NCI-H524 (cell line): ENCODE results near the gene ARHGAP10.

Experiments used
- DNase-seq, 2 experiments: peaks; one replicate each; lab custom pipeline; 2025; lab: John Stamatoyannopoulos, UW

Gene ARHGAP10

DNA sequence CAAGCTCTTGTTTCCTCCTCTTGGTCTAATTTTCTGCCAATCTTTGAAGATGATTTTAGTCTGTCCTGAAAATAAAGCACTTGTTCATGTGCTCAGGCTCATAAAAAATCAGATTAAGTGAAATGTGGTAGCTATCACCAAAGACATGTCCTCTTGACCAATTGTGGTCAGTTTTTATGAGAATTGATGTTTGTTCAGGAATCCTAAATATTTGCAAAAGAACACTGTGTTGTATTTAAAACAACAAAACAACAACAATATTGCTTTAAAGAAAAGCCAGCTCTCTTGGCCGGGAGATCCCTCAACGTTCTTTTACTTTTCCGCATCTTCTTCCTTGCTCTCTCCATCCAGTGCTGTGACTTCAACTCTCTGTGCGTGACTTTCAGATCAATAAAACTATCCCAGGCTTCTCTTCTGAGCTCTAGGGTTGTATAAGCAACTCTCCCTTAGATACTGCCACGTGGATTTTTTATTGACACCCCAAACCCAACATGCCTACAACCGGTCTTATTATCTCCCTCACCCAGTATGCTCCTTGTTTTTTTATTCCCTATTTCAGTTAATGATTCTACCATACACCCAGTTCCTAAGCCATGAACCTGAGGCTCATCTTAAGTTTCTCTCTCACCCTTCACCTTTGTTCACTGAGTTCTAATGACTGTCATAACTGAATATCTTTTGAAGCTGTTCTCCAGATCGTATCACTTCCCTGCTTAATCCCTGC lies 309.9 kb downstream of the ARHGAP10 start:
- no peak for DNase-seq

GRCh38 chr4:148044089-148044911 lies 312.4 kb downstream of the ARHGAP10 start:
- DNase-seq: no peak

DNA sequence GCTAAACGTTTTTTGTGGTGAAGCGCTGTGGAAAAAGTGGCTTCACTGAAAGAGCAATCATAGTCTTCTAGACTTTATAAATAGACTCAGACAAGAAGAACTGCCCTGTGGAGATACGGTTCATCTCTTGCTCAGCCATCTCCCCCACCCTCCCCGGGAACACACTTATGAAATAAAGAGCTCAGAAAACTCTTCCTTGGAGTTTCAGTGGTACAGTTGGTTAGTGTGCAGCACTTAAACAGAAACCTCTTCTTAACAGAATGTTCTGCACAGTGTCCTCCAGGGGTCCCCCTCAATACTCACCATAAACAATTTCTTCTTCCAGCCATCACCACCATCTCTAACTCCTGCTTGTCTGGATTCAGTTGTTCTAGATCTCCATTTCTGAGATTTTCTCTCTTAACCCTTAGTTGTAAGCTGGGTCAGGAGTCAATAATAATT lies 313.0 kb downstream of the ARHGAP10 start:
- DNase-seq: peak in 1 of 2 experiments; percentile 1

DNA sequence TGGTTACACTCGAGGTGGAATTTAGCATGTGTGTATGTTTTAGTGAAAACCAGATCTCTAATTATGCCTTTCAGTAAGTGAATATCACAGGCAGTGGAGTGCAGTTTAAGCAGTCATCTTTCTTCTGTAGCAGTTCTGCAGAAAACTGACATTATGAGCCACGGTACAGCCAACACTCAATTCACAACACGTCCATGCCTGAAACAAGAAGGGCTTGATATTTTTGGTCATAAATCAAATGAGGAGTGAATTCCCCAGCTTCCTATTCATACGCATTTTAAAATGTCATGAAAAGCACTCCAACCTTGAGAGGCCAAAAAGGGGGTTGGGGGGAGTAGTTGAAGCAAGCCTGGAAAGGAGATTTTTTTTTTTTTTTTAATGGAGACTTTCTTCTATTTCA lies 316.7 kb downstream of the ARHGAP10 start:
- no peak for DNase-seq

- DNase-seq: peak in 1 of 2 experiments; percentile 19
Measured at GRCh38 chr4:148051403-148051802, 319.5 kb downstream of the ARHGAP10 start.

DNA sequence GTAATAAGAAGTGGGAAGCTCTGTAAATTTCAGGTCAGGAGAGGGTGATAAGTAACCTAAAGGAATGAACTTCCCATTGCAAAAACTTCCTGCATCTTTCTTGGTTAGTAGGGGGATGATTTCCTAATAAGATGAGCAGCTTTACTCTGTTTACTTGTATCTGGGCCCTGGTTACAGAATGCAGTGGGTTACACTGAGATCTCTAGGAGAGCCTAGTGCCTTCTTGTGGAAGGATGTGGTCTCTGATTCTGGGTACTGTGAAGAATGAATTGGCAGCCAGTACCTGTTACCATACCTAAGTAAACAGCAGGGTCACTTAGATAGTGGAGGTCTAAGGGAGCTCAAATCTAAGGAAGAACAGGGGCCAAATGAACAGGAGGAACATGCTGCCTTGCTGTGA lies 320.6 kb downstream of the ARHGAP10 start:
- DNase-seq: peak in 1 of 2 experiments; percentile 4

GRCh38 chr4:148053298-148054003 lies 321.6 kb downstream of the ARHGAP10 start:
- DNase-seq: peak; percentile 47 to 80

DNA sequence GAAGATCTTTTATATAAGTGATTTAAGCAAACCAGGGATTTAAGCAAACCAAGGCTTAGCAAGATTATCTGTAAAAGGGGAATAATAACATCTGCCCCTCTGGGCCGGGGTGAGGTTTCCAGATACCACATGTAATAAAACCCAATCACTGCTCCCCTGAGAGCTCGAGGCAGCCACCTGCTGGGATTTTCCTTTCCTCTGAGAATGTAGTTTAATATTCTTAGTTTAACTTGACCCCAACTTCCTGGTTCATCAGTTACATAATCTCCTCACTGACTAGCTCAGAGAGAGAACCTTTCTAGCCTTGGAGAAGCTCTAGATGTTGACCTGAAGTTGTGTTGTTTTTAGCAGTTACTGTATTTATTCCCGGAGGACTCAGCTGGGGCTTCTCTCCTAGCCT lies 322.4 kb downstream of the ARHGAP10 start:
- DNase-seq: peak; percentile 75 to 92

DNA sequence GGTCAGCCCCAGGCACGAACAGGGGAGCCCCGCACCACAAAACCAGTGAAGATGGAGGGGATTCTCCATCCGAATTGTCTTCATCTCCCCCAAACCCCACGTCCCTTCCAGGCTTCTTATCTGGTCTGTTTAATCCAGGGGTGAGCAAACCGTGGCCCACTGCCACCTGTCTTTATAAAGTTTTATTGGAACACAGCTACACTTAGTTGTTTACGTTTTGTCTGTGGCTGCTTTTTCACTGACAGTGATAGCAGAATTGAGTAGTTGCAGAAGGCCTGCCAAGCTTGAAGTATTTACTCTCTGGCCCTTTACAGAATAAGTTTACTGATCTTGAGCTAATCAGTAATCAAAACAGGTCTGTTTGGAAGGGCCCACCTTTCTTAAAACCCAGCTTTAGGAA lies 324.0 kb downstream of the ARHGAP10 start:
- no peak for DNase-seq

DNA sequence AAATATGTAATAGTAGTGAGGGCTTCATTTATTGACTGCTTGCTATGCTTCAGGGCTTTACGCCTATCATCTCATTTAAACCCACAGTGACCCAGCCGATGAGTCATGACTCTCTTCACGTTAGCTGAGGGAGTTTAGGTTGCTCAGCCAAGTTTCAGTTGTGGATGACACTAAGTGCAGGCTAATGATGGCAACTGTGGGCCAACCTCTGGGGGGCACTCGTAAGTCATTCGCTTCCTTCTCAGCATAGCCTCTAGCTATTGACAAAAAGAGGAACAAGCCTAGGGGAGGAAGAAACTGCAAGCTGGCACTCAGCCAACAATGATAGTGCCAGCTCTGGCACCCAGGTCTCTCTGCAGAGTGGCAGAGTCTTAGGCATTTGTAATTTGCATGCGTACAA lies 325.0 kb downstream of the ARHGAP10 start:
- DNase-seq: no peak

GRCh38 chr4:148057516-148057915 lies 325.6 kb downstream of the ARHGAP10 start:
- DNase-seq: peak; percentile 38 to 59

- DNase-seq: no peak
Measured at GRCh38 chr4:148057984-148058859, 326.3 kb downstream of the ARHGAP10 start.

DNA sequence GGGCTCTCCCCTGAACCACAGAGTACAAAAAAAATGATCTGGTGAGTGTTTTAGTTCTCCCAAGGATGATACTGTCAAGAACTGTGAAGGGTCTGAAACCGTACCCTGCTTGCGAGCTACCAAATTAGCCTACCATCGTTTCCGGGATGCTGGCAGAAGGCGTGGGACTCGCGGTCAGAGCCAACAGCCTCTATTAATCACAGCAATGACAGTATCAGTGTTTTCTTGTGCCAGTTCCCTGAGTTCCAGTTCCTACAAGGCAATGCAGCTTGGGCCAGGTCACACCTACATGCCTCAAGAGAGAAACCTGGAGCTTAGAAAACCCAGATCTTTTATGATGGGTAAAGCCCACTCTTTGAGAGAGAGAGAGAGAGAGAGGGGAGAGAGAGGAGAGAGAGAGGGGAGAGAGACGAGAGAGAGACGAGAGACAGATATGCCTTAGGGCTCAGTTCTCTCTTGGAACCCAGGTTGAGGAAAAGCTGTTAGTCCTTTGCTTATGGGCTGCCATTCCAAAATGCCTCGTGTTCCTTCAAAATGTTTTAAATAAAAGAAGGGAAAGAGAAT lies 327.8 kb downstream of the ARHGAP10 start:
- no peak for DNase-seq

GRCh38 chr4:148060264-148061140 lies 328.6 kb downstream of the ARHGAP10 start:
- no peak for DNase-seq

GRCh38 chr4:148061141-148061481 lies 329.2 kb downstream of the ARHGAP10 start:
- DNase-seq: no peak

GRCh38 chr4:148061795-148062194 lies 329.9 kb downstream of the ARHGAP10 start:
- DNase-seq: peak in 1 of 2 experiments; percentile 3

DNA sequence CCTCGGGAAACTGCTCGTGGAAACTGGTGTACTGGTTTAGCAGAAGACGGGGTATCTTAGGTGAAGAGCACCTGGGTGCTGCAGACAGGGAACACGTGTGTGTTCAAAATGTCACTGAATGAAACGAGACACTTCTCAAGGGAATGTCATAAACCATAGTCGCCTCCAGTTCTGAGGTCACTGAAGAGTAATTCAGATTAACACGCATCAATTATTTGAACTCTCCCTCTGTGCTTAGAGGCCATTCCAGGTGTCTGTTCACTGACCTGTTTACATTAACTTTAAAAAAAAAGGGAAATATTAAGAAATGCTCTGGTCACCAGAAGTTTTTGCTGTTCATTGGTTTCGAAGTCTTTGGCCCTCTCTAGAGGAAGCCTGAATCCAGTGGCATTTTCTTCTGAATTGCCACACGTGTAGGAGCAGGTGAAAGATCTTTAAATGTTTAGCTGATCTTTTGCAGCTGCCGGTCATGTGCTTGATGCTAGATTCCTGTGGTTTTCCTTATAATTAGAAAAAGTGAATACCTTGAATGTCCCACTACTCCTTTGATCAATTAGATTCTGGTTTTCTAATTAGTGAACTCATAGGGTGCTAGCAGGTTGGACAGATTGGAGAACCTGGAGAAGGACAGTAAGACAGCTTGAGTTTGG lies 330.5 kb downstream of the ARHGAP10 start:
- DNase-seq: no peak

- no peak for DNase-seq
Measured at GRCh38 chr4:148064451-148064850, 332.6 kb downstream of the ARHGAP10 start.

- DNase-seq: no peak
Measured at GRCh38 chr4:148065075-148065474, 333.2 kb downstream of the ARHGAP10 start.
